ENCODE results near the gene DLGAP1. TPM values are rescaled to one million over a fixed set of nuclear protein-coding genes. Genes with fewer than 3 reads are reported as not detected.
"Not testable (repeated sequence)": the region's sequence is repeated elsewhere in the genome, so short reads cannot be mapped to it uniquely, and the experiment has no call there.

Gene DLGAP1
- total RNA-seq, 1 experiment from 2014 or later, result 2.8 TPM

GRCh38 chr18:4026542-4026941, 428.6 kb downstream of the DLGAP1 start:
- H3K27ac ChIP-seq, result no peak overlapping the region
- no peak overlapping the region for H3K4me3 ChIP-seq
- H3K9me3 ChIP-seq (replicated peaks), result no peaks in the 10 kb centered on the region
- no peaks in the 10 kb centered on the region for H3K27me3 ChIP-seq
- no peaks in the 10 kb centered on the region for H3K36me3 ChIP-seq
- no peaks in the 10 kb centered on the region for H3K4me1 ChIP-seq
- no peak for DNase-seq

- no peak for DNase-seq
- Histone ChIP-seq H3K27me3 (no peaks in the 10 kb centered on the region), H3K36me3 (no peaks in the 10 kb centered on the region), H3K4me3 (no peak overlapping the region), H3K4me1 (no peaks in the 10 kb centered on the region), H3K27ac (no peak overlapping the region), H3K9me3 (replicated peaks) (no peaks in the 10 kb centered on the region)
Measured at GRCh38 chr18:4024702-4025101, 430.4 kb downstream of the DLGAP1 start.

- H3K27ac ChIP-seq; H3K9me3 ChIP-seq (replicated peaks); DNase-seq; H3K27me3 ChIP-seq; H3K4me3 ChIP-seq; H3K4me1 ChIP-seq; H3K36me3 ChIP-seq: not testable (repeated sequence)
Measured at GRCh38 chr18:4022749-4023148, 432.4 kb downstream of the DLGAP1 start.

GRCh38 chr18:4020026-4020425, 435.1 kb downstream of the DLGAP1 start:
- no peak for DNase-seq
- no peaks in the 10 kb centered on the region for H3K4me1 ChIP-seq
- no peak overlapping the region for H3K27ac ChIP-seq
- no peaks in the 10 kb centered on the region for H3K27me3 ChIP-seq
- no peaks in the 10 kb centered on the region for H3K36me3 ChIP-seq
- H3K9me3 ChIP-seq (replicated peaks), result no peaks in the 10 kb centered on the region
- no peak overlapping the region for H3K4me3 ChIP-seq

GRCh38 chr18:4017480-4017879, 437.6 kb downstream of the DLGAP1 start:
- no peaks in the 10 kb centered on the region for H3K9me3 ChIP-seq (replicated peaks)
- H3K27ac ChIP-seq, result no peak overlapping the region
- no peak for DNase-seq
- H3K27me3 ChIP-seq, result no peaks in the 10 kb centered on the region
- no peaks in the 10 kb centered on the region for H3K36me3 ChIP-seq
- no peak overlapping the region for H3K4me3 ChIP-seq
- H3K4me1 ChIP-seq, result no peaks in the 10 kb centered on the region

GRCh38 chr18:4016391-4017049, 438.6 kb downstream of the DLGAP1 start:
- no peaks in the 10 kb centered on the region for H3K4me1 ChIP-seq
- H3K27me3 ChIP-seq, result no peaks in the 10 kb centered on the region
- H3K9me3 ChIP-seq (replicated peaks), result no peaks in the 10 kb centered on the region
- no peaks in the 10 kb centered on the region for H3K36me3 ChIP-seq
- DNase-seq, result no peak
- H3K4me3 ChIP-seq, result no peak overlapping the region
- H3K27ac ChIP-seq, result no peak overlapping the region

GRCh38 chr18:4007846-4008245, 447.3 kb downstream of the DLGAP1 start:
- Histone ChIP-seq H3K9me3 (replicated peaks) (no peaks in the 10 kb centered on the region), H3K27me3 (no peaks in the 10 kb centered on the region), H3K4me1 (no peaks in the 10 kb centered on the region), H3K27ac (no peak overlapping the region), H3K4me3 (no peak overlapping the region), H3K36me3 (no peaks in the 10 kb centered on the region)
- no peak for DNase-seq

GRCh38 chr18:4004183-4004829, 450.8 kb downstream of the DLGAP1 start:
- Histone ChIP-seq H3K27me3 (no peaks in the 10 kb centered on the region), H3K4me3 (no peak overlapping the region), H3K9me3 (replicated peaks) (no peaks in the 10 kb centered on the region), H3K36me3 (no peaks in the 10 kb centered on the region), H3K27ac (no peak overlapping the region), H3K4me1 (no peaks in the 10 kb centered on the region)
- no peak for DNase-seq

- H3K9me3 ChIP-seq (replicated peaks), result no peaks in the 10 kb centered on the region
- H3K4me3 ChIP-seq, result no peak overlapping the region
- no peaks in the 10 kb centered on the region for H3K27me3 ChIP-seq
- H3K4me1 ChIP-seq, result peaks cover 2% of the 10 kb centered on the region; the same call in 1 of the 2 replicates
- peak in 1 of 2 experiments; percentile 34 for DNase-seq
- H3K27ac ChIP-seq, result no peak overlapping the region
- H3K36me3 ChIP-seq, result no peaks in the 10 kb centered on the region
Measured at GRCh38 chr18:3998698-3999333, 456.3 kb downstream of the DLGAP1 start.

- no peaks in the 10 kb centered on the region for H3K27me3 ChIP-seq
- no peak overlapping the region for H3K4me3 ChIP-seq
- DNase-seq, result peak; percentile 38 to 74
- no peaks in the 10 kb centered on the region for H3K36me3 ChIP-seq
- no peaks in the 10 kb centered on the region for H3K9me3 ChIP-seq (replicated peaks)
- no peak overlapping the region for H3K27ac ChIP-seq
- H3K4me1 ChIP-seq, result peaks cover 2% of the 10 kb centered on the region; the same call in 1 of the 2 replicates
Measured at GRCh38 chr18:3995476-3996102, 459.5 kb downstream of the DLGAP1 start.

GRCh38 chr18:3993941-3994687, 461.0 kb downstream of the DLGAP1 start:
- DNase-seq, result no peak
- Histone ChIP-seq H3K27me3 (no peaks in the 10 kb centered on the region), H3K36me3 (no peaks in the 10 kb centered on the region), H3K4me3 (no peak overlapping the region), H3K9me3 (replicated peaks) (no peaks in the 10 kb centered on the region), H3K27ac (no peak overlapping the region), H3K4me1 (peaks cover 2% of the 10 kb centered on the region; the same call in 1 of the 2 replicates)

- no peak for DNase-seq
- H3K4me1 ChIP-seq, result no peaks in the 10 kb centered on the region
- no peak overlapping the region for H3K27ac ChIP-seq
- H3K9me3 ChIP-seq (replicated peaks), result no peaks in the 10 kb centered on the region
- no peaks in the 10 kb centered on the region for H3K27me3 ChIP-seq
- H3K4me3 ChIP-seq, result no peak overlapping the region
- H3K36me3 ChIP-seq, result no peaks in the 10 kb centered on the region
Measured at GRCh38 chr18:3985664-3986063, 469.4 kb downstream of the DLGAP1 start.

- no peaks in the 10 kb centered on the region for H3K36me3 ChIP-seq
- no peaks in the 10 kb centered on the region for H3K27me3 ChIP-seq
- no peak for DNase-seq
- H3K4me1 ChIP-seq, result no peaks in the 10 kb centered on the region
- no peak overlapping the region for H3K4me3 ChIP-seq
- no peaks in the 10 kb centered on the region for H3K9me3 ChIP-seq (replicated peaks)
- H3K27ac ChIP-seq, result no peak overlapping the region
Measured at GRCh38 chr18:3985020-3985419, 470.1 kb downstream of the DLGAP1 start.

- H3K27me3 ChIP-seq, result no peaks in the 10 kb centered on the region
- H3K27ac ChIP-seq, result no peak overlapping the region
- no peaks in the 10 kb centered on the region for H3K4me1 ChIP-seq
- no peak for DNase-seq
- H3K4me3 ChIP-seq, result no peak overlapping the region
- no peaks in the 10 kb centered on the region for H3K36me3 ChIP-seq
- no peaks in the 10 kb centered on the region for H3K9me3 ChIP-seq (replicated peaks)
Measured at GRCh38 chr18:3984163-3984757, 470.8 kb downstream of the DLGAP1 start.
